Left ventricle myocardium inferior (tissue), 1 donor: ENCODE measurements around the gene ST7. TPM values are rescaled to one million over a fixed set of nuclear protein-coding genes. Genes with fewer than 3 reads are reported as not detected.

Experiments
- DNase-seq: peaks from one replicate; pipeline ENCODE4 v3.0.0-alpha.2; 2020
- H3K27ac ChIP-seq: fragments of 200-600 bp; replicated peaks from 2 replicates; pipeline ENCODE4 v1.8.0; 2021
- H3K27me3 ChIP-seq: fragments of 200-600 bp; 2 replicates; pipeline ENCODE4 v1.8.0; 2021; ENCODE audit warnings: low read depth
- H3K36me3 ChIP-seq: fragments of 200-600 bp; 2 replicates; pipeline ENCODE4 v1.8.0; 2021
- H3K4me1 ChIP-seq: fragments of 200-600 bp; 2 replicates; pipeline ENCODE4 v1.8.0; 2021
- H3K4me3 ChIP-seq: fragments of 200-600 bp; 2 replicates; pipeline ENCODE4 v1.8.0; 2021; ENCODE audit warnings: mild to moderate bottlenecking, moderate library complexity
- H3K9me3 ChIP-seq: fragments of 200-600 bp; replicated peaks from 2 replicates; pipeline ENCODE4 v1.8.0; 2021
- intact Hi-C: fragments of 100-400 bp; cut with micrococcal nuclease; formaldehyde crosslinking; loops from one replicate; pipeline ENCODE4 v1.11.0; 2022
- total RNA-seq: library from RNA; stranded (reverse); fragmentation: NEBNext Ultra II Directional; extraction: Animal tissue kit (Norgen Biotek cat#: 25700); gene quantifications from one replicate; pipeline ENCODE4 v1.2.1, GENCODE V29; 2021
- TF ChIP-seq, protein P1 (sequence below): fragments of 200-600 bp; IDR thresholded peaks from 2 replicates; pipeline ENCODE4 v1.8.0; 2021; ENCODE audit warnings: antibody characterized with exemption, mild to moderate bottlenecking, borderline replicate concordance
- donor health status: DM: no; HTN: yes; CAD: no; lungs with severe emphysema.

The ST7 gene
- total RNA-seq, 1 donor from 2014 or later = 28.5 TPM

DNA sequence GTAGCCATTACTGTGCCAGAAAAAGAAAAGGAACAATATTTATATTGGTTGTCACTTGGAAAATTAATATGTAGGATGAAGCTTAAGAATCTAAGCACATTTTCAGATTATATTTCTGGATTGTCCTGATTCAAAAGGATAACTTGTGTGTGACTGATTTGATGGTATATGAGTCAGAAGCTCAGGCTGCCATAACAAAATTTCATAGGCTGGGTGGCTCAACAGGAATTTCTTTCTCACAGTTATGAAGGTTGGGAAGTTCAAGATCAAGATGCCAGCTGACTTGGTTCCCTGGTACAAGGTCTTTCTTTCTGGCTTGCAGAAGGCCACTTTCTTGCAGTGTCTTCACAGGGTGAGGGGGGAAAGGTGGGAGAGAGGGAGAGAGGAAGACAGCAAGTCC, 108.5 kb downstream of the ST7 start:
- Histone ChIP-seq H3K9me3 (no peaks in the 10 kb centered on the region), H3K27me3 (no peaks in the 10 kb centered on the region), H3K4me3 (no peak overlapping the region), H3K27ac (no peak overlapping the region), H3K4me1 (no peaks in the 10 kb centered on the region), H3K36me3 (no peaks in the 10 kb centered on the region)
- DNase-seq = no peak
- intact Hi-C loops = no loop called here
- TF ChIP-seq, protein P1, sequence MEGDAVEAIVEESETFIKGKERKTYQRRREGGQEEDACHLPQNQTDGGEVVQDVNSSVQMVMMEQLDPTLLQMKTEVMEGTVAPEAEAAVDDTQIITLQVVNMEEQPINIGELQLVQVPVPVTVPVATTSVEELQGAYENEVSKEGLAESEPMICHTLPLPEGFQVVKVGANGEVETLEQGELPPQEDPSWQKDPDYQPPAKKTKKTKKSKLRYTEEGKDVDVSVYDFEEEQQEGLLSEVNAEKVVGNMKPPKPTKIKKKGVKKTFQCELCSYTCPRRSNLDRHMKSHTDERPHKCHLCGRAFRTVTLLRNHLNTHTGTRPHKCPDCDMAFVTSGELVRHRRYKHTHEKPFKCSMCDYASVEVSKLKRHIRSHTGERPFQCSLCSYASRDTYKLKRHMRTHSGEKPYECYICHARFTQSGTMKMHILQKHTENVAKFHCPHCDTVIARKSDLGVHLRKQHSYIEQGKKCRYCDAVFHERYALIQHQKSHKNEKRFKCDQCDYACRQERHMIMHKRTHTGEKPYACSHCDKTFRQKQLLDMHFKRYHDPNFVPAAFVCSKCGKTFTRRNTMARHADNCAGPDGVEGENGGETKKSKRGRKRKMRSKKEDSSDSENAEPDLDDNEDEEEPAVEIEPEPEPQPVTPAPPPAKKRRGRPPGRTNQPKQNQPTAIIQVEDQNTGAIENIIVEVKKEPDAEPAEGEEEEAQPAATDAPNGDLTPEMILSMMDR = no peak

DNA sequence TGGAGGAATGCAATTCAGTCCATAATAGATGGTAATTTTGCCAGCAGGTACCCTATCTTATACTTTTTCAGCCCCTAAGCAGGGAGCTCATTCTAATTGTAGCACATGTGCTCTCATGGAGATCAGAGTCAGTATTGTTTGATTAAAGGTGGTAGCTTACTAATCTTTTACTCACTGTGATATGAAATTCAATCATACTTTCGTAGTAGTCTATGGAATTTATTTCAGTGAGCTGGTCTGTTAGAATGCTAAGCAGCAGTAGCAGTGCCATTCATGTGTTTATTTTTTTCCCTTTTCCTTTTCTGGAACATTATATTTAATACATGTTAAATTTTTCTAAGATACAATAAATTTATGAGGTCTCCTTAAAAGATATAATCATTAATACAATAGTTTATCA, 109.0 kb downstream of the ST7 start:
- Histone ChIP-seq H3K27me3 (no peaks in the 10 kb centered on the region), H3K27ac (no peak overlapping the region), H3K4me3 (no peak overlapping the region), H3K36me3 (no peaks in the 10 kb centered on the region), H3K9me3 (no peaks in the 10 kb centered on the region), H3K4me1 (no peaks in the 10 kb centered on the region)
- TF ChIP-seq, protein P1 = no peak
- intact Hi-C loops = no loop called here
- DNase-seq = no peak

DNA sequence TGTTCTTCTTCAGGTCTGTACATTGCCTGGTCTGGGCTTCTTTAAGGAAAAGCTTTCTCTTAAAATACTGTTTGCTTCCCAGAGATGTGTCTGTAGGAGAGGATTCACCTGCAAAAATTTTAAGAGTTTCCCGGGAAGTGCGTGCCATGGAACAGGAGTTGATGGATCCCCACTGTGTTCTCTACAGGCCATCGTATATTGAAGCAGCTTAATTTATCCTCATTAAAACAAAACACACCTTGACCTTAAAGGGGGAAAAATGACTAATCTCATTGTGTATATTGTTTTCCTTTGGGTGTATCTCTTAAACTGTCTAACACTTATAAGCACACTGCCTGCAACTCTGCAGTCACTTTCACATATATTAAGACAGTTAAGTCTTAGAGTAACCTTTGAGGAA, 111.4 kb downstream of the ST7 start:
- H3K27ac ChIP-seq = no peak overlapping the region
- H3K9me3 ChIP-seq = no peaks in the 10 kb centered on the region
- no peaks in the 10 kb centered on the region for H3K27me3 ChIP-seq
- no peak for DNase-seq
- intact Hi-C loops = no loop called here
- TF ChIP-seq, protein P1 = no peak
- peaks cover 16% of the 10 kb centered on the region for H3K4me1 ChIP-seq
- H3K36me3 ChIP-seq = no peaks in the 10 kb centered on the region
- H3K4me3 ChIP-seq = no peak overlapping the region

DNA sequence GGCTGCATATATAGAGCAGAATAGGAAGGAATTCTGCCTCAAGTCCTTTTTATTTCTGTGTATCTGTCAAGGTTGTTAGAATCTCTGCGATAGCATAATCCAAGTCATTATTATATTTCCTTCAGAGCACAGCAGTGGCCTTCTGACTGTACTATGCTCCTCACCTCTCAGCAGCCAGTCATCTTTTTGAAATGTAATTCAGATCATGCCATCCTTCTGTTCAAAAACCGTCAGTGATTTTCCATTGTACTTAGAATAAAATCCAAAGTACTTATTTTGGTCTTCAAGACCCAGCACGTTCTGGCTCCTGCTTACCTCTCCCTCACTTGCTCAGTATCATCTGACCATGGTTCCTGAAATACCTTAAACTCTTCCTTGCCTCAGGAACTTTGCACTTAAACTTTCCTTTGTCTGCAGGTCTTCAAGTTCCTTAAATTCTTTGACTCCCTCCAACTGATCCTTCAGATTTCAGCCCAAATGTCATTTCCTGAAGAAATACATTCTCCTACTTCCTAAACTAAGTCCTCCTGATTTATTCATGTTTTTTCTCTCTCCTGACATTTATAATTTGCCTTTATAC, 112.4 kb downstream of the ST7 start:
- Histone ChIP-seq H3K4me1 (peaks cover 23% of the 10 kb centered on the region), H3K4me3 (no peak overlapping the region), H3K27me3 (no peaks in the 10 kb centered on the region), H3K27ac (no peak overlapping the region), H3K36me3 (no peaks in the 10 kb centered on the region), H3K9me3 (no peaks in the 10 kb centered on the region)
- intact Hi-C loops = no loop called here
- TF ChIP-seq, protein P1 = no peak
- DNase-seq = no peak

DNA sequence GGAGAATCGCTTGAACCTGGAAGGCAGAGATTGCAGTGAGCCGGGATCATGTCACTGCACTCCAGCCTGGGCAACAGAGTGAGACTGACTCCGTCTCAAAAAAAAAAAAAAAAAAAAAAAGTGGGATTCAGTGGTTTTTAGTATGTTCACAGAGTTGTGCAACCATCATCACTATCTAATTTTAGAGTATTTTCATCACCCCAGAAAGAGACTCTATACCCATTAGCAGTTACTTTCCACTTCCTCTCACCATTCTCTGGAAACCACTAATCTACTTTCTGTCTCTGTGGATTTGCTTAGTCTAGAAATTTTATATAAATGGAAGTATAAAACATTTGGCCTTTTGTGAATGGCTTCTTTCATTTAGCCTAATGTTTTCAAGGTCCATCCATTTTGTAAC, 113.4 kb downstream of the ST7 start:
- intact Hi-C loops = no loop called here
- no peak for DNase-seq
- no peaks in the 10 kb centered on the region for H3K27me3 ChIP-seq
- TF ChIP-seq, protein P1 = no peak
- no peaks in the 10 kb centered on the region for H3K36me3 ChIP-seq
- no peaks in the 10 kb centered on the region for H3K9me3 ChIP-seq
- H3K27ac ChIP-seq = no peak overlapping the region
- H3K4me1 ChIP-seq = peaks cover 26% of the 10 kb centered on the region
- H3K4me3 ChIP-seq = no peak overlapping the region

DNA sequence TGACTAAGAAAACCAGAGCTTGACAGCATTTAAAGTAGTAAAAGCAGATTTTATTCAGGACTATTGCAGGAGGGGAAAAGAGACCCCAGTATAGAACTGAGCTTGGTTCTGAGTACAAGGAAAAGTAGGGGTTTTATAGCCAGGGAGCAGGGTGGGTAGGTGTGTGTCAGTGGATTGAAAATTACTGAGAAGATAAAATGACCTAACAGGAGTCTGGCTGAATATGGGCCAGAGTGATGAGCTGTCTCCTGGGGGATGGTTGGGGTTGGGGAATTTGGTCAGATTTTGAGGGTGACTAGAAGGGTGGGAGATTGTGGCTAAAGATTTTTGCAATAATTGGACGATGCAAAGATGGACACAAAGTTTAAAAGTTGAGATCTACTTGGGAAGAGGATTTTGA, 114.0 kb downstream of the ST7 start:
- Histone ChIP-seq H3K27me3 (no peaks in the 10 kb centered on the region), H3K27ac (no peak overlapping the region), H3K9me3 (no peaks in the 10 kb centered on the region), H3K4me1 (peaks cover 33% of the 10 kb centered on the region), H3K36me3 (no peaks in the 10 kb centered on the region), H3K4me3 (no peak overlapping the region)
- intact Hi-C loops = no loop called here
- no peak for DNase-seq
- TF ChIP-seq, protein P1 = no peak
